HG03064 (cell line): Measurements from ENCODE around the gene DEDD2.

Experiments used
- ATAC-seq: cut with Tn5 transposase; IDR thresholded peaks from one replicate; pipeline ENCODE4 v1.9.1; 2021; ENCODE audit warnings: low read depth; ENCODE audit not compliant: unreplicated experiment

Gene DEDD2

DNA sequence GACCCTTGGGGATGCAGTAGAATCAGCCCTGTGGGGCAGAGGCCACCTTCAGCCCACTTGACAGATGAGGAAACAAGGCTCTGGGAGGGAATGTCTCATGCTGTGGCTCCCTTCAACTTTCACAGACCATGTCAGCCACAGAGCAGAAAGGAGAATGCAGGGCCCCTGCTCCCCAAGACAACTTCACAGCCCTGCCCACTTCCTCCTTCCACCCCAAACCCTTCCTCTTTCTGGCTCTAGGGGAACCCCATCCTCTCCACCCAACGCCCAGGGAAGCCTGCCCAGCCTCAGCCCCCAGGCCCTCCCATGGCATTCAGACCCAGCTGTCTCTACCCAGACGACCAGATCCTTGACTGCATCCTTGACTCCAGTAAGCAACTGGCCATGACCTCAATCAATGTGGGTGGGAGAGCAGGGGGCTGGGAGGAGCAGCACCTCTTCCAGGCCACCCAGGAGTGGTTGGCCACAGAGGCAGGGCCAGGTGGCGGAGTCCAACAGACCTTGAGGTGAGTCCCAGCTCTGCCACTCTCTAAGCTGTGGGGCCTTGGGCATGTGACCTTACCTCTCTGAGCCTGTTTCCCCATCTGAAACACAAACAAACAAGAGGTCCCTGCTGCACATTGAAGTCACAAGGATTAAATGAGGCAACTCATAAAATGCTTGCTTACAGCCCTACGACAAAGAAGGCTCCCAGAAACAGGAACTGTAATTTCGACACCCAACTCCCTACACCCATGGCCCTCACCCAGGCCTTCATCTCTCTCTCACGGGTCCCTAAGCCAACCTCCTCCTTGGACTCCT lies 15.8 kb downstream of the DEDD2 start:
- ATAC-seq = no peak

- ATAC-seq = no peak
These were observed 17.3 kb downstream of the DEDD2 start for GRCh38 chr19:42200116-42200715.

- no peak for ATAC-seq
These were observed 17.9 kb downstream of the DEDD2 start for GRCh38 chr19:42199440-42200115.

DNA sequence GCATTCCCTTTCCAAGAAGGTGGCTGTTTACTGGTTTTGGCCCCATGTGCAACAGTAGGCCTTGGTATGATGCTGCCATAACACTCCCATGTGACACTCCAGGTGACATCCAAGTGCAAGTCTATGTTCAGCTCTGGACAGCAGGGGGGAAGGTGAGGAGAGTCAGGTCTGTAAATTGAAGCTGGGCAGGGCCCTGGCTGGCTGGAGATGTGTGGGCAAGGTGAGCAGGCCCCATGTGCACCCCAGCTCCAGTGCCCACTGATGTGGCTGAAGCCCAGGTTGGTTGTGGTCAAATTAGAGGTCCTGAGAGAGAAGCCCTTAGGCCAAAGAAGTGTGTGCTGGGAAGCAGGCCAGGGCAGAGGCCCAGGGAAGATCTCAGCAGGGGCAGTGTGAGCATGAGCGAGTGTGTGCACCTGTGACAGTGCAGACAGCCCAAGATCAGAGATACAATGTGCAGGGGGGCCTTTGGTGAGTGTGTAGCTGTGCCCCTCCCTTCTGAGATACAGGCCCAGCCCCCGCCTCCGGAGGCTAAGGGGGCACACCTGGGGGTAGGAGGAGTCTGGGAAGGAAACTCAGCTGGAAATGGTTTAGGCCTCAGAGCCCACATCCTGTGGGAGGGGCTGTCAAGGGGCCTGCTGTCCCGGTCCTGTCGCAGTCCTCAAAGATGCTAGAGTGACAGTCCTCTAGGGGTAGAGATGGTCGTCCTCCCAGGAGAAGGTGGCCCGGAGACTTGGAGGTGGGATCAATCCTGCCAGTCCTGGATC lies 18.6 kb downstream of the DEDD2 start:
- ATAC-seq = no peak

DNA sequence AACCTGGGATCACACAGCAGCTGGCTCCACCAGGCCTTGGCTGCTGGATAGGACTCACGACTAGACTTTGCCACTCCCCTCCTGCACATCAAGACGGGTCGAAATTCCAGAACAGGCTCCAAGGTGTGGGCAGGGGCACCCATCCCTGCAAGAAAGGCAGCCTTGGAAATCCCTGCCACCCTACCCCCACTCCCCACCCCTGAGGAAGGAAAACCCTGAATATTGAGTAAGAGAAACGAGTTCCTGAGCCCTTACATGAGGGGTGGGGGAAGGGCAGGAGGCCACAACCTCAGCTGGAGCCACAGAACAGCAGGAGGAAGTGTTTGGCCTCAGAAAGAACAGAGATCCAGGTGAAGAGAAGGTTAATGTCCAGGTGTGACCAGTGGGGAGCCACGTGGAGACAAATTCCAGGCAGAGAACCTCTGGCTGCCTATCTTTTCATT lies 20.1 kb downstream of the DEDD2 start:
- no peak for ATAC-seq

DNA sequence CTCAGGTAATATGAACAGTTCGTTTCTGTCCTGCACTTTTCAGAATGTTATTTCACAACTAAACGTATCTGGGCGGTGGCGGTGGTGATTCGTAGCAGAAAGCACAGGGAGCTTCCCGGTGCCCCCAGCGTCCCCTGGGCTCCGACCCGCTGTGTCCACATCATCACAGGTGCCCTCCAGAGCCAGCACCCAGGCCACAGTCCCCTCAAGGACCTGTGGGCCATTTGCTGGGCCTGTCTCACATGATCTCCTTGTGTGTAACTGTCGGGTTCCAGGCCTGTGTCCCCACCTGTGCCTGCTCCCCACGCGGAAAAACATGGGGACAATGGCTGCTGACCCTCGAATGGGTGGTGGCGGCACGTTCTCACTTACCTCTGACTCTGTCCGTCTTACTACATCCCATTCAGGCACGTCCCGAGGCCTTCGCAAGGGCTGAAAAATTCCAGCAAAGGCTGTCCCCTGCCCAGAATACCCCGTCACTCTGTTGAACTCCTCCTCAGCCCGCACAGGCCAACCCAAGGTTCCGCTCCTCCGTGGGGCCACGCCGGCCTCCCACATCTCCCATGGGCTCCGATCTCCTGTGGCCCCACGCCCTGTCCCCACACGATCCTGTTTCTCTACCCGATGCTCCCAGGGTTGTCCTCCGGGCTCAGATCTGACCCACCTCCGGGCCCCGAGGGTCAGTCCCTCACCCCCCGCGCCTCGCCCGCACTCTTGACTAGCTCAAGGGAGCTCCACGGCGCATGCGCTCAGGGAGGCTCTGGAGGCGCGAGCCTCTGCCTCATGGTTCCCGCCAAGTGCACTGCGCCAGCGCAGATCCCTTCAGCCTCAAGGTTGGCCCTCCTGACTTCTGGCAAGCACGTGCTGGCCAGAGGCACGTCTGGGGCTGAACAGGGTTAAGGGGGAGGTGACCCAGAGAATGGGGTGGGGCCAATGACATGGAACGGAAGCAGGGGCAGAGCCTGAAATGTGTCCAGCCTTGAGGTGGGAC lies 21.2 kb downstream of the DEDD2 start:
- no peak for ATAC-seq

DNA sequence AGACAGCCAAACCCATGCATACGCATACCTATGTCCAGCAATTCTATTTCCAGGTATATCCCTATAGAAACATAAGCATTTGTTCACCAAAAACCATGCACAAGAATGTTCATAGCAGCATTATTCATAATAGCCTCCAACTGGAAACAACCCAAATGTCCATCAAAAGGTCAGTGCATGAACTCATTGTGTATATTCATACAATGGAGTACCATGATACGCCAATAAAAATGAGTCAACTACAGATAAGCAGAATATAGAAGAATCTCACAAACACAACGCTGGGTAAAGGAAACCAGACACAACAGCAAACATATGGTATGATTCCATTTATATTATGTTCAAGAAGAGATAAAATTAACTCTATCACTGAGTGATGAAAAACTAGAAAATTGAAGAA lies 23.8 kb downstream of the DEDD2 start:
- ATAC-seq = no peak

DNA sequence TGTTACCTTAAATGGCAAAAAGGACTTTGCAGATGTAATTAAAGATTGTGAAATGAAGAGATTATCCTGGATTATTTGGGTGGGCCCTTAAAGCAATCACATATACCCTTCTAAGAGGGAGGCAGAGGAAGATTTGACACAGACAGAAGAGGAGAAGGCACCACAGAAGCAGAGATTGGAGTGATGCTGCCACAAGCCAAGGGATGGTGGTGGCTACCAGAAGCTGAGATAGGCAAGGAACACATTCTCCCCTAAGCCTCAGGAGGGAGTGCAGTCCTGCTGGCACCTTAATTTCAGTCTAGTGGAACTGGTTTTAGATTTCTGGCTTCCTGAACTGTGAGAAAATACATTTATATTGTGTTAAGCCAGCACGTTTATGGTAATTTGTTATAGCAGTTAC lies 24.2 kb downstream of the DEDD2 start:
- ATAC-seq = no peak

DNA sequence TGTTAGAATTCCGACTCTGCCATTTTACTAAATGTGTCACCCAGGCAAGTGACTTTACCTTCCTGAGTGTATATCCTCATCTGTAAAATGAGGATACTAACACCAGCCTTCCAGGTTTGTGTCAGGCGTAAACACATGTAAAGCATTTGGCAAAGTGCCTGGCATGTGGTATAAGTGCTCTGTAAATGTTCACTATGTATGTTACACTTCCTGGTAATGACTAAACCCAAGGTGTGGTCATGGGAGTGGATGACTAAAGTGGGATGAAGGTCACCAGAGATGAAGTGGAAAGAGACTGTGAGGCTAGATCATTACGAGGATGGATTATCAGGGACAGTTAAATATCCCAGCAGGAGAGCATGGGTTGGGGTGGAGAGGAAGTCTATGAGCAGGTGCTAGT lies 25.6 kb downstream of the DEDD2 start:
- no peak for ATAC-seq

- ATAC-seq = no peak
These were observed 26.1 kb downstream of the DEDD2 start for GRCh38 chr19:42191330-42191729.

DNA sequence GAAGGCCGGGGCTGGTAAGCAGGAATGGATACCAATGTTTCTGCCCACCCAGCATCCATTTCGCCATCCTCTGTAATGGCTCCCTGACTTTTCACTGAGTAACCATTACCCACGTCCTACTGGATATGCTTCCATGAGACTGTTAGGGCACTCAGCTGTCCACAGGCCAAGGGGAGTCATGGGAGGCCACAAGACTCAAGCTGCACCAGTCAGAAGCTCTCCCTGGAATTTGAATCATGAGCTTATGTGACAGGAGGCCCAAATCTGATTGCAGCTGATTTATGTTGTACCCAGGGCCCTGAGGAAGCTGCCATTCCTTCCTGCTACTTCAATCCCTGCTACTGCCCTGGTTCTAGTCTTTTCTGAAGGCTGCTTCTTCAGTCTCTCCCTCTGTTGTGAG lies 28.3 kb downstream of the DEDD2 start:
- no peak for ATAC-seq

DNA sequence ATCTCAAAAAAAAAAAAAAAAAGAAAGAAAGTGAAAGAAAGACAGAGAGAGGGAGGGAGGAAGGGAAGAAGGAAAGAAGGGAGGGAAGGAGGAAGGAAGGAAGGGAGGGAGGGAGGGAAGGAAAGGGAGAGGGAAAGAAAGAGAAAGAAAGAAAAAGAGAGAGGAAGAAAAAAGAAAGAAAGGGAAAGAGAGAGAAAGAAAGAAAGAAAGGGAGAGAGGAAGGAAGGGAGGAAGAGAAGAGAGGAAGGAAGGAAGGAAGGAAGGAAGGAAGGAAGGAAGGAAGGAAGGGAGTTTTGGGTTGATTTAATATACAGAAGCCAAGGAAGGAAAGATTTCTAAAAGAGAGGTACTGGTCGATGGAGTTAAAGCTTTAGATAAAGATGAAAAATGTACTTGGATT lies 28.8 kb downstream of the DEDD2 start:
- no peak for ATAC-seq

GRCh38 chr19:42185277-42185676 lies 32.2 kb downstream of the DEDD2 start:
- no peak for ATAC-seq

GRCh38 chr19:42184401-42184861 lies 33.0 kb downstream of the DEDD2 start:
- ATAC-seq = no peak

- ATAC-seq = no peak
These were observed 38.4 kb downstream of the DEDD2 start for GRCh38 chr19:42178791-42179674.

DNA sequence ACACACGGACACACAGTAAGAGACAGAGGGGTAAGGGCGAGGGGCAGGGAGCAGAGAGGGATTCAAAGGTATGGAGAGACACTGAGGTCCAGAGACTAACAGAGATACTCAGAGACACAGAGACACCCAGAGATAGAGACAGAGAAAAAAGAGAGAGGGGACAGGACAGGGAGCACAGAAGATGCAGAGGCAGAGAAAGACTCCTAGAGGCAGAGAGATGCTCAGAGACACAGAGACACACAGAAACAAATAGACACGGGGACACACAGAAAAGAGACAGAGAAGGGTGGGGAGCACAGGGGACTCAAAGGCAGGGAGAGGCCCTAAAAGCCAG lies 39.8 kb downstream of the DEDD2 start:
- ATAC-seq = no peak

DNA sequence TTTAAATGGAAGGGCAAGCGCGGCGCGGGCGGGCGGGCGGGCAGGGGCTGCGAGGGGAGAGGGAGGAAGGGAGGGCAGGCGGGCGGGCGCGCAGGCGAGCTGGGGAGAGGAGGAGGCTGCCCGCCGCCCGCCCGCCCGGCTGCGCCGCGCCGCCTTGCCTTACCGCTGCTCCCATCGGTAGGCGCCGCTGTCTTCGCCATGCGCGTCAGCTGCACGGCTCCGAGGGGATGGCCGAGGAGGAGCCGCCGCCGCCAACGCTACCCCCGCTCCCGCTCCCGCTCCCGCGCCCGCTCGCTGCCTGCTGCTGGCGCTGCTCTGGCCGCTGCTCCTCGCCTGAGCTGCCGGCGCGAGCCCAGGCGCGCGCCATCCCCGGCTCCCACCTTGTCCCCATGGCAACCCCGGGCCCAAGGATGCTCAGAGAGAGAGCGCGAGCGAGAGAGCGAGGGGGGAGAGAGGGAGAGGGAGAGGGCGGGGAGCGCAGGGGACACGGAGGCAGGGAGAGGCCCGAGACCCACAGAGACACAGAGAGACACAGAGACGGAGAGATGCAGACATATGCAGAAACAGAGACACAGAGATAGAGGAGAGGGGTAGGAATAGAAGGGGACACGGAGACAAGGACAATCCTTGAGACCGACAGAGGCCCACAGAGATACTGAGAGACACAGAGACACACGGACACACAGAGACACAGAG lies 40.3 kb downstream of the DEDD2 start:
- ATAC-seq = no peak

DNA sequence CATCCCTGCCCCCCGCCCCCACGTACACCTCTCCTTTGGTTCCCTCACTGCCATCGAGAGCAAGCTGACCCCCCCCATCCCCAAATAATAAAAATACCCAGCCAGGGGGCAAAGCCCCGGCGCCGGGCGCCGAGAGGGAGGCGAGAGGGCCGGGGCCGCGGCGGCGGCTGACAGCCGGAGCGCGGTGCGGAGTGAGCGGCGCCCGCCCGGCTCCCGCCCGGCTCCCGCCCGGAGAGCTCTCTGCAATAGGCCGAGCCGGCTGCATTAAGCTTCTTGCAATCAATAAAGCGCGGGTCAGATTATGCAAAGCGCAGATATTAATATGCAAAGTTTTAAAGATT lies 40.9 kb downstream of the DEDD2 start:
- ATAC-seq = no peak
